Central memory CD4-positive, alpha-beta T cell (primary cell): Measurements from ENCODE around the gene NINL.

Experiments
- DNase-seq: peaks from one replicate; pipeline ENCODE4 v3.0.0; 2022

NINL gene

DNA sequence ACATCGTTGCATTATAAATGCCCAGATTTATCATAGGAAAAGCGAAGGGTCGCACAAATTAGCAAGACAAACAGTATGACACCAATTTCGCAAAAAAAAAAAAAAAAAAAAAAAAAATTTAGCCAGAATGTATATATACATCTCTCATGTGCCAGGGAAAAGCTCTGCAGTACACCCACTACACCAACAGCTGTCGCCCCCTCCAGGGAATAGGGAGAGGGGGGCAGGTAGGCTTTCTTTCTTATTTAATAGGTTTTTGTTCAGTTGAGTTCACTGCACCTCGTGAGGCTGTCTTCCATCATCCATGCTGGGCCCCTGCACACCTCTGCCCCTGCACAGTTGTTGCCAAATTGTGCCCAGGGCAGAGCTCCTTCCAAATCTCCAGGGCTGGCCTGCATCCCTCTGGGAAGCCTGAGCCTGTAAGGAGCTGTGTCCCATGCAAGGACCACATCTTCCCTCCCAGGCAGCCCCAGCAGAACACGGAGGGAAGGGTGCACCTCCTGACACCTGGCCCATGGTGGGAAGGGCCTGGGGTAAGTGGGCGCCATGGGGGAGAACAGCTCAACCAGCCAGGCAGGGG, 85.4 kb downstream of the NINL start:
- no peak for DNase-seq

DNA sequence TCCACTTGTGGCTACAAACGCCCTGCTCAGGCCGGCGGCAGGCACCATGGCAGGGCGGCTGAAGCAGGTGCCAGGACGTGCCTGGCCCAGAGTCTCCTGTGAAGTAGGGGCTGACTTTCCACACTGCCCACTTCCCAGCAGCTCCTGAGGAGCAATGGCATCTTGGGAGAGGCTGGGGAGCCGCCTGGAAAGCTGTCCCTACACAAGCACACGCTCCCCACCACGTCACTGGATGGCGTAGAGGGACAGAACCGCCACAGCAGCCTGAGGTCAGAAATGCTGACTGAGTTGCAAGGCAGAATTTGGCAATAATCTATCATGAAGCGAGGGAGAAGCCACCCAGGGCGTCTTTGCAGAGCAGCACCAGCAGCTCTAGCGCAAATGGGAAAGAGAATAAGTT, 86.3 kb downstream of the NINL start:
- no peak for DNase-seq

DNA sequence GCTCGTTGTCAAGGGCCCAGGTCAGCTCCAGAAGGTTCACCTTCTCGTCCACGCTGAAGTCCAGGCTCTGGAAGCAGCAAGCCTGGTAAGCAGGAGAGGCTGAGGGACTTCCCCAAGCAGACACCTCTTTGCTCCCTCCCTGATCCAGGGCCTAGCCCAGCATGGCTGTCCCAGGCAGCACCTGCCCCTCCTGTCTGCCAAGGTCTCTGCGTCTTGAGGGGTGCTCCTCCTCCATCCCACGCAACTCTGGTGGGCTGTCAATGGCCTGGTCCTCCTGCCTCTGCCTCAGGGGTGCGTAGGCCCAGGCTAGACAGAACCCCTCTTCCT, 87.1 kb downstream of the NINL start:
- DNase-seq, result no peak

DNA sequence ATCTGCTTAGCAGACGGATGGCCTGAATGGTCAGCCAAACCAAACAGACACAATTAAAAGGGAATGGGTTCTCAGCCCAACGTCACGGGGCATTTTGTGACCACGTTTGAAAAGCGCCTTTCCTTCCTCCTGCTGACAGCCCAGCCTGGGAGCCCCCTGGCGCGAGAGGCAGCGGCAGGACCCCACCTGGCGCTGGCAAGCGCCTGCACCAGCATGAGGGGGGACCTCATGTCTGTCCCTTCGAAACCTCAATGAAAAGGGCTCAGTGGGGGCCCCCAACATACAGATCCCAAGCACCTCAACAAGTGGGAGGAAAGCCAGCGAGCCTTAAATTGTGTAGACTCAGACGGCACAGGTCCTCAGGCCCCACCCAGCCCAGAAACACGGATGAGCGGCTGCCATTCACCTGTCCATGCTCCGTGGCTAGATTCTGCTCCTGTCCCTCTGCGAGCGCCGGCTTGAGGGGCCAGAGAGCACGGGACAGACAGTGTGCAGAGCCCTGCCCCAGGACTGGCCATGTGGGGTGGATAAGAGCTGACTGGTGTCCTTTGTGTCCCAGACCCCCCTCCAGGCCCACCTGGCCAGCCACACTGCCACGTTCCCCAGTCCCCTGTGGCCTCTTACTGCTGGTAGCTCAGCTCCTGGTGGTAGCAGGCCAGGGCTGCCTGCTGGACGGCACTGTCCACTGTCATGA, 87.6 kb downstream of the NINL start:
- DNase-seq, result no peak

DNA sequence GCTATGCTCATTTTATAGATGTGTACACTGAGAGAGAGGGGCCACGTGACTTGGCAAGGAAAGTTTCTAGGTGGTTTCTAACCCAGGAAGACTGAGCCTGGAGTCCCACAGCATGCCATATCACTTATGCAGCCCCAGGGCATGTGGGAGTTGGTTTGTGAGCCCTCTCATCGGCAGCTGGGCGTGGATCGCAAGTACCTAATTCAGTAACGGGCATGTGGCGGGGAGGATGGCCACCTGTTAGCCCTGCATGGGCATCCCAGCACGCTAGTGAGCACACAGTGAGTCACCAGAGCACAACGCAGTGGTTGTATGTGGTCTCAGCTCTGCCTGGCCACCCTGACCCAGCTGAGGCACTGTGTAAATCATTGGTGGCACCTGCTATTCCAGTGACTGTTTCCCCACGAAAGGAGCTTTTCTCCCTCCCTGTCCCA, 88.3 kb downstream of the NINL start:
- no peak for DNase-seq

DNA sequence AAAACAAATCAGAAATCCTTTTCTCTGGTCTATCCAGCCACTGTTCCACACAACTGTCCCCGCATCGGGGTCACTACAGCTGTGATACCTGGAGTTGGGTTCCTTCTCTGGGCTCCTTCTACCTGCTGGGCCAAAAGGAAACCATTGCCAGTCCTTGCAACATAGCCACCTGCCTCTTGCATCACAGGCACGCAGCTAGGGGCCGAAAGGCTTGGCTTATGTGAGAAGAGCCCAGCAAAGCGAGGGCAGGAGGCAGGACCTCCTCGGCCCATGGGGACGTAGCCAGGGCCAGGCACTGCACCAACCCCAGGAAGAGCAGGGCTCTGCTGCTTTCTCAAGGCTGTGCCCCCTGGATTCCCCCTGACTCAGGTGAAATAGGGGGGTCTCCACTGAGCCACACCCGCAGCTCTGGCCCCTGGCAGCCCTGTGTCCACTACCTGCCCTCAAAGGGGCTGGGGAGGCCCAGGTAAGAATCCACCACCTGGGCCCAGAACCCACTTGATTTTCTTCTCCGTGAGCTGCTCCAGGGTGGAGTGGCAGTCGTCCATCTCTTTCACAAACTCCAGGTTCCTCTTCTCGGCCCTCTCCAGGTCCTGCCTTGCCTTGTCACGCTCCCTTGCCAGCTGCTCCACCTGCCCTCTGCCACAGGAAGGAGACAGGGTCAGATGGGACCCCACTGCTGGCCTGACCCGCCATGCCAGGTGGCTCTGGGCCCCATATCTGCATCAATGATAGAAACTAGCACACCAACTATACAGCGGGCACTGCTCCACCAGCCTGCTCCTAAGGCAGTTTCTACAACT, 89.0 kb downstream of the NINL start:
- no peak for DNase-seq

DNA sequence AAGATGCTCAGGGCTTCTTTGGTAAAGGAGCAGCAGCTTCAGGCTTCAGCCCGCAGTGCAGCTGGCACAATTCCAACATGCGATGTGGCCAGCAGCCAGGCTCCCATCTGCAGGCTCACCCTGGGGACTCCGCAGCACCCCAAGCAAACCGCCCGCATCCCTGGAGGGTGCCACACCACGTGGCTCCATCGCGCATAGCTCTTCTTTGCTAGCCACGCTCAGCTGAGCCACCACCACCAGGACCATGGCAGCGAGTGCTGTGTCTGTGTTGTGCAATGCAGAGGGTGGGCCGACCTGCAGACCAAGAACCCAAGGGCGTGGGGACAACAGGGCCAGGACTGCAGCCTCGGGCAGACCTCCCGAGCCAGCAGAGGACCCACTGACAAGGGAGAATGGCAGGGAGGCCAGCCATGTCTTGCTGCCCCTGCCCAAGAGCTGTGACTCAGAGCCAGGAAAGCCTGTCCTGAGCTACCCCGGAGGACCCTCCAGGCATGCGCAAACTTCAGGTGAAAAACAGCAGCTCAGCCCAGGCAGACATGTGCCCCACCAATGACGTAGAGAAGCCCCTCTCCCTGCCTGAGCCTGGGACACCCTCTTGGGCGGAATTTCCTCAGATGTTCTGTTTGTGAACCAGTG, 90.0 kb downstream of the NINL start:
- DNase-seq, result no peak

DNA sequence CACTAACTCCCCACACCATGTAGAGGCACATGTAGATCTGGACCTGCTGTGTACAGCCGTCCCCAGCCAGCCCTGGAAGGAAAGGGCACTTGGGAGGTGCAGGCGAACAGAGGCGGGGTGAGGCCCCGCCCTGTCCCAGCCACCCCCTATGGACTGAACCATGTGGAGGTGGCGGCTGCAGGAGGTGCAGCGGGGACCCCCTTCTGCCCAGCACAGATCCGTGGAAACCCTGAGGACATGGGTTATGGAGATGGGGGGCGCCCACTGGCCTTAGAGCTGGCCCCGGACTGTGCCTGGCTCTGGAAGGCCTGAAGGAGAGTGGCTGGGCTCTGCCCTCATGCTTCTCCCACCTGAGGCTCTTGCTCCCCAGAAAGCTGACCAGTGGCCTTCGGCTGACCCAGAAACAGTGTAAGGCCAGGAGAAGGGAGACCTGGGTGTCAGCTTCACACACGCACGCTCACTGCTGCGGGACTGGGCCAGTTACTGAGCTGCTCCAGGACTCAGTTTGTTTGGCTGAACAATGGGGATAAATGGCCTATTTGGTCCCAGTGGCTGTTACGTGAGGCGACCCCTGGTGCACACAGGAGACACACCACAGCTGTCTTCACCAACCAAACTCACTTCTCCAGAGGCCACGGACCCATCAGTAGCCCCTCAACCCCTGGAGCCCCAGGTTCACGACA, 90.7 kb downstream of the NINL start:
- DNase-seq, result no peak

DNA sequence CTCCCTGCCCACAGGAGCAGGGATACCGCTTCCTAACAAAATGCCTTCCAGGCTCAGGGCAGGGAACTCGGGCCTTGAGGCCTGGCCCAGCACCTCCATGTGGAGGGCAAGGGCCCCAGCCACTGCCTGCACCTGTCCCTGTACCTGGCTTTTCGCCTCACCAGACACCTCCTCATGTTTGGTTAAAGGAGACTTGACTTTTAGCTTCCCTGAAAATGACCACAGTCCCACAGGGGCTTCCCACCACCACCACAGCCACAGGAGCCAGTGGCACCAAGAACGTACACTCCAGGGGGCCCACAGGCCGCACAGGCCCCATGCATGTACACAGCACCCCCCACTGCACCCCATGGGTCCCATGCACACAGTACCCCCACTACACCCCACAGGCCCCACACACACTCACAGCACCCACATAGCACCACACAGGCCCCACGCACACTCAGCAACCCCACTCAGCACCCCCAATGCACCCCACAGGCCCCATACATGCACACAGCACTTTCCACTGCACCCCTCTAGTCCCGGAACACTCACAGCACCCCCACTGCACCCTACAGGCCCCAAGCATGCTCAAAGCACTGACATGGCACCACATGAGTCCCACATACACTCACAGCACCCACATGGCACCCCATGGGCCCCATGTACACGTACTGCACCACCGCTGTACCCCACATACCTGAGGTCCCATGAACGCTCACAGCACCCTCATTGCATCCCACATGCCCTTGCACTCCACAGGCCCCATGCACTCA, 91.4 kb downstream of the NINL start:
- DNase-seq, result no peak

DNA sequence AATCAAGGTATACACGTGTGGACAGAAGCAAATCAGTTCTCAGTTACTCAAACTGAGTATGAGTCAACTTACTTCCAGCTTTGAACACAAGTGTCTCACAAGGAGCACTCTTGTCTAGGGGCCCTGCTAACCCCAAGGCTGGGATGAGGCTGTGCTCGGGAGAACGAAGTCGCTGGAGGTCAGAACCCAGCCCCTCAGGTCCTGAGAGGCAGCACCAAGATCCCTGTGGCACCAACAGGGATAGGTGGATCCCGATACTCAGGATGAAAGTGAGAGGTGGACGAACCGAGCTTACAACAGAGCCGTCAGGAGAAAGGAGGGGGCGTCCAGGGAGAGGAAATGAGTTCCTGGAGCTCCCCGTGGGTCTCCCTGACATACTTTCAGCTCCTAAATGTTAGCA, 92.2 kb downstream of the NINL start:
- DNase-seq, result no peak

DNA sequence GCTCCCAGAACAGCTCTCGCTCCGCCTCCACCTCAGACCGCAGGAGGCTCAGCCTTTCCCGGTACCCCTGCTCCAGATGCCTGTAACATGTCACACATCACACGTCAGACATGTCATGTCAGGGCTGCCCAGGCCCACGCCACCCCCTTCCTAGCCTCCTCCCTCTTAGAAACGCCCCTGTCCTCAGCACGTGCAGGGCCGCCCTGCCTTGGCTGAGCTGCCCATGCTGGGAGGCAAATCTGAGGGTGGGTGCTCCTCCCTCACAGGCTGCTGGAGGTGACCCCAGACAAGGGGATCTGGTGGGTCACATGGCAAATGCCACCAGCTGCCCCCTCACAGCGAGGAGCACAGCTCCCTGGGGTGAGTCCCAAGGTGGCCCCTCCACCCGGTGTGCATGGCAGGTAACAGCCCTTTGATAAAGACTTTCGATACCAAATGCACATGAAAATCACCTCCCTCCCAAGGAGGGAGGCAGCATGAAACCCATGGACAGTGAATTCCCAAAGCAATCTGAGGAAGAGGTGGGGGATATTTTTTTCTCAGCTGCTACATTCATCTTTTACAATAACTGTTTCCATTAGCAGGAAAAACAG, 93.8 kb downstream of the NINL start:
- DNase-seq, result no peak

DNA sequence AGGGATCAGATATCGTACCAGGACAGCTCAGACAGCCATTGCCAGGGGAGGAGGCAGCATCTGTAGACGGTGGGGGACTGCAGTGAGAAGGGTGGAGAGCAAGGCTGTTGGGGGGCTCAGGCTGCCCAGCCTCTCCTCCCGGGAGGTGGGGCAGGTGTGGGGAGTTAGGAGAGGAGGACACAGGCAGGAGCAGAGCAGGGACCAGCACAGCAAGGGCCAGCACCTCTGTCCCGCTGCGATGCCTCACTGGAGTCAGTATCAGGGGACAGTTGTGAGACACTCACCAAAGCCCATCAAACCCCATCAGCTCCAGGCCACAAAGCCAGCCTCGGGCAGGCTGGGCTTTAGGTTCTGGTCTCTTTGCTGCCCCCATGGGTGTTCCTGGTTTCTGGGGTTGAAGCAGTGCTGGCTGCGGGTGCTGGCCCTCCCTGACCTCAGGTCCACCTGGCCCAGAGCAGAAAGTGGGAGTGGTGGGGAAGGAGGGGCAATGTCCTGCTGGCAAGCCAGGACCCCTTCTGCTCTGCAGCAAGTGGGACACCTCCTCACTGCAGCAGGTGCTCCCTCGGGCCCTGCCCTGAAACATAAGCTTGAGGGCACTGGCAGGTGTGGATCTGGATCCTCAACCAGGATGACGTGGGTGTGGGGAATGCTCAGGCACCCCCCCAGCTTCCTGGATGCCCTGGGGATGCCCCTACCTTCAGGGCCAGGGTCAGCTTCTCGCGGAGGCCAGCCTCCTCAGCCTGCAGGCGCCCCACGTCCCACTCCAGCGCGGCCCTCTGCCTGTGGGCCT, 94.5 kb downstream of the NINL start:
- no peak for DNase-seq

DNA sequence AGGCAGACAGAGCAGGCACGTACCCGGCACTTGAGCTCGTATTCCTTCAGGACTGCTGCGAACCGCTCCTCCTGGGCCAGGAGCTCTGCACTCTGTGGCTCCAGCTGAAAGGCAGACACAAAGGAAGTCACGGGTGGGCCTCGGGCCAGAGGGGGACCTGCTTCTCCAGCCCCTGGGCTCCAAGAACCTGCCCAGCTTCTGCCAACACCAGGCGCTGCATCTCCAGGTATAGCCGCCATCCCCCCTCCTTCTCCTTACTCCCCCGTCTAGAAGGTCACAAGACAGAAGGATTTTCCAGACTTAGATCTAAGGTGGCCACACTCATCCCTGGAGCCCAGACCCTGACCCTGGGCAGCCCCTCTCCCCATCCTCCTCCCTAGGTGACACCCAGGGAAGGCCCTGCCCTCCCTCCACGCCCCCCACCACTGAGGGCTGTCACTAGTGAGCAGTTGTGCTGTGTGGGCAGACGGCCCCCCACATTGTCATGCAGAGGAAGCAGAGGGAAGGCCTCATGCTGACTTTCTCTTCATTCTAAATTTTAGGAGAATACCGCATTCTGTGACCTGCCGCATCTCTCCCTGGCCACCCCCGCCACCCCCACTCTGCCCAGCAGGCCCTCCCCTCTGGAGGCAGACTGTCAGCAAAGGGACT, 96.0 kb downstream of the NINL start:
- no peak for DNase-seq

DNA sequence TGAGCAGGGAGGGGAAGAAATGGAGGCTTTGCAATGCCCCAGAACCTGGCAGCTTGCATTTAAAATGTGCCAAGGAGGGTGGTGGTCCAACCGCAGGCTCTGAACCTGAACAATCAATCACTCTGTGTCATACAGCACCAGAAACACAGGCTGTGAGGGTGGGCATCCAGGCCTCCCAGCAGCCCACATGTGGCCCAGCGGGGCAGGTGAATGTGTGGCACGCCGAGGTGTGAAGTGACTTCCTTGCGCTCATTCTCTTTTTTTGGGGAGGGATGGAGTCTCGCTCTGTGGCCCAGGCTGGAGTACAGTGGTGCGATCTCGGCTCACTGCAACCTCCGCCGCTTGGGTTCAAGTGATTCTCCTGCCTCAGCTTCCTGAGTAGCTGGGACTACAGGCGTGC, 97.4 kb downstream of the NINL start:
- DNase-seq, result no peak

DNA sequence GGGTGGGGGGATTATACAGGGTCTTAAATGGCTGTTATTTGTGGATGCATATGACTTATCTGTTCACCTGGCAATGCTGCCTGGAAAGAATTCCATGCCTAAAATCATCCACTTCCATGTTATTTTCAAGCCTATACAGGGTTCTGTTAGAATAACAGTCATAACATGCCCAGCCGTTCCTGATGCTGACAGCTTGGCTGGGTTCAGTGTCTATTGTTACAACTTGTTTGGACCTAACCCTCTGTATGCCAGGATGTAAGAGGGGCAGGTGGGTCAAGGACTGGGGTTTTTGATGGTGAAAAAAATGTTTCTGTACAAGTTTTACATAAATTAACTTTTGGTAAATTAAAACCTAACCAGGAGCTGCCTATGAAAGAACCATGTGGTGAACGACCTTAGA, 98.0 kb downstream of the NINL start:
- DNase-seq, result no peak

DNA sequence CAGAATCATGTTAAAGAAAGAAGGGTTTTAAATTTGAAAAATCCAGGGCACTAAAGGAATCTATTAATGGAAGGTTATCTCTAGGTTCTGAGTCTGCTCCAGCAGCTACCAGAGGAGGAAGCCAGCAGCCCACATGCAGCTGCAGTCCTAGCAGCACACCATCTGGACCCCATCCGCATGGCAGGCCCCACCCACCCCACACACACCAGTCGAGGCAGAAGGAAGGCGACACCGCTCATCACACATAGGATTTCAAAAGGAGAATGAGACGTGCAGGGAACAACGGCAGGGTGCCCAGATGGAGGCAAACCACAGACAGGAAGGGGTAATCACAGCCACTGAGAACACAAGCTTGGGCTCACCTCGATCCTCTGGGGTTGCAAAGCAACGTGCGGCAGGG, 99.0 kb downstream of the NINL start:
- no peak for DNase-seq

DNA sequence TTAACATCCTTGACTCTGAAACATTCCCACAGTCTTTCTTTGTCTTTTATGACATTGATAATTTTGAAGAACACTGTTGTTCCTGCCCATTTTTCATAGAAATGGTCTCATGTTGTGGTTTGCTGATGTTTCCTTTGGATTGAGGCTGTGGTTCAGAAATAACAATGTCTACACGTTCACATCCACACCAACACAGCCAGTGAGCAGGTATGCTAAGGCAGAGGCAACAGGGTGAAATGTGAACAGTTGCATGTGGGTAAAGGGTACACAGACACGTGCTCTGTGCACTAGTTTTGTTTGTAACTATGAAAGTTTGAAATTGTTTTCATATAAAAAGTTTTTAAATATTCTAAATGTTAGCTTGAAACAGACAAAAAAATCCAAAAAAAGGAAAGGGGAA, 99.5 kb downstream of the NINL start:
- DNase-seq, result no peak

DNA sequence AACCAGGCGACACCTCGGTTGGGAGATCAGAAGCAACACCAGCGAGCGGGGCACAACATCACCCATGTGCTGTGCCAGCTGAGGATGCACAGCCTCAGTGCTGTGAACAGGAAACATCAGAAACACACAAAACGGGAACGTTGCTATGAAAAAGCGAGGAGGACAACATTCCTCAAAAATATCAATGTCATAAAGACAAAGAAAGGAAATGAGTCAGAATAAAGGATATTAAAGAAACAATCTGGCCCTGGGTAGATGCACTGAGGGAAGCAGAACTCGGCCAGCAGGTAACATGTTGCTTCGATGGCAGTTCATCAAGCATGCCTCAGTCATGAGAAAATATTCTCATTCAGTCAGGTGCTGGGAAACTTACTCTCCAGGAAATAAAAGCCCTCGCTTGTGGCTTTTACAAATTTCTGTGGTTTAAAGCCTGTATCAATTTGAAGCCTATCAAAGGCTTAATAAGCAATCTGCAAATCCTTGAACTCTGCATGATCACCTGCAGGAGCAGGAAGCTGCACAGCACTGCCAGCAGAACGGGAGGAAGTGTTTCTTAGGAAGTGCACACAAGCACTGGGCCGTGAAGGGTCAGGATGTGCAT, 100.3 kb downstream of the NINL start:
- no peak for DNase-seq

DNA sequence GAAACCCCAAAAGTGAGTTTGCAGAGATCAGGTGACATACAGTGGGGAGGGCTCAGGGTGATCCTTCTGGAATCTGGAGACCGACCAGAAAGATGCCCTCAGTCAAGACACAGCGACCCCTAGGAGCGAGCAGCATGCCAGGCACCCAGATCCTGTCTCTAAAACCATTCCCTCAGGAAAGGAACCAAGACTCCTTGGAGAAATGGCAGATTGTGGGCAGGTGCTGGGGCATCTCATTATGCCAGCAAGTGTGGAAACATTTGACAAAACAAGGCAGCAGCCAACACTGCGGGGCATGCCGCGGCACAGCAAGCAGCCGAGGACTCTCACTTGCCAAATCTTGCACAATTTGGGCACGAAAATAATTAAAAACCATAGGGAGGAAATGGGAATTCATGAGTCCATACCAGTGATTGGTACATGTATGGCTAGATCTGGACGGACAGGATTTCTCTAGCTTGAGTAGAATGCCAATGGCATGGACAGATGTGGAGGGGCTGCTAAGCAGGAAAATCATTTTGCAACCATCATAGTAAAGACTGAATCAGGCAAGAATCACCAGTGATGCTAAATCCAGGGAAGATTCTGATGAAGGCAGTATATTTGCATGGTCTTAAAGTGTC, 101.0 kb downstream of the NINL start:
- DNase-seq, result no peak
